Measurements from ENCODE around the gene USP4. TPM values are rescaled to one million over a fixed set of nuclear protein-coding genes. Genes with fewer than 3 reads are reported as not detected.

Gene USP4
- total RNA-seq, 2 experiments from 2014 or later = 94.3 to 95.2 TPM

- Mint-ChIP-seq H3K4me3 (no peak overlapping the region), H3K27ac (peak overlapping the region; percentile 15), H3K9me3 (no peaks in the 10 kb centered on the region), H3K36me3 (ENCODE audit: low read depth) (peaks cover 74% of the 10 kb centered on the region), H3K4me1 (ENCODE audit: low read depth) (no peaks in the 10 kb centered on the region), H3K27me3 (no peaks in the 10 kb centered on the region)
- H3K36me3 ChIP-seq (ENCODE audit: insufficient read depth, low read length) = peaks cover 77% of the 10 kb centered on the region
- ChIA-PET POLR2A (no interaction called here), CTCF (interaction anchor here (0.7 kb wide), 1 partner anchor 29 kb away, joined by 4 read pairs; the partner anchor contains the start of gene USP4)
- no peaks in the 10 kb centered on the region for H3K27me3 ChIP-seq (ENCODE audit: control insufficient read depth in 1 of 2, insufficient read depth in 2 of 2, low read length in 2 of 2)
- intact Hi-C loops (cut with DNase I, micrococcal nuclease) = no loop called here
- no peak for TF ChIP-seq CTCF (IDR thresholded peaks at IDR 0.05)
- ATAC-seq (ENCODE audit: poor library complexity) = no peak
- no peaks in the 10 kb centered on the region for H3K4me1 ChIP-seq (ENCODE audit: insufficient read depth, low read length)
- H3K27ac ChIP-seq (ENCODE audit: low read depth in 1 of 2, low read length in 2 of 2) = no peak overlapping the region
- no peak for DNase-seq
- no peak overlapping the region for H3K4me3 ChIP-seq (ENCODE audit: low read length)
- H3K9me3 ChIP-seq (ENCODE audit: control insufficient read depth in 1 of 2, insufficient read depth in 1 of 2, low read length in 2 of 2) = no peaks in the 10 kb centered on the region
These were observed 29.2 kb downstream of the USP4 start for GRCh38 chr3:49310677-49311076.

GRCh38 chr3:49305608-49306007 lies 34.2 kb downstream of the USP4 start:
- no peaks in the 10 kb centered on the region for H3K4me1 Mint-ChIP-seq (ENCODE audit: low read depth)
- ATAC-seq (ENCODE audit: poor library complexity) = no peak
- ChIA-PET POLR2A (no interaction called here), CTCF (interaction anchor here (1.0 kb wide), 1 partner anchor 389 kb away, joined by 3 read pairs; no protein-coding TSS in a partner anchor)
- H3K27ac ChIP-seq (ENCODE audit: low read depth in 1 of 2, low read length in 2 of 2) = no peak overlapping the region
- no peaks in the 10 kb centered on the region for H3K27me3 Mint-ChIP-seq
- no peak overlapping the region for H3K4me3 ChIP-seq (ENCODE audit: low read length)
- H3K27ac Mint-ChIP-seq = no peak overlapping the region
- no peak for DNase-seq
- H3K36me3 ChIP-seq (ENCODE audit: insufficient read depth, low read length) = peaks cover 82% of the 10 kb centered on the region
- H3K36me3 Mint-ChIP-seq (ENCODE audit: low read depth) = peaks cover 88% of the 10 kb centered on the region
- intact Hi-C loops (cut with DNase I, micrococcal nuclease) = no loop called here
- H3K9me3 ChIP-seq (ENCODE audit: control insufficient read depth in 1 of 2, insufficient read depth in 1 of 2, low read length in 2 of 2) = no peaks in the 10 kb centered on the region
- no peaks in the 10 kb centered on the region for H3K27me3 ChIP-seq (ENCODE audit: control insufficient read depth in 1 of 2, insufficient read depth in 2 of 2, low read length in 2 of 2)
- no peaks in the 10 kb centered on the region for H3K4me1 ChIP-seq (ENCODE audit: insufficient read depth, low read length)
- H3K4me3 Mint-ChIP-seq = no peak overlapping the region
- no peaks in the 10 kb centered on the region for H3K9me3 Mint-ChIP-seq
- TF ChIP-seq CTCF (IDR thresholded peaks at IDR 0.05) = no peak

- ChIA-PET POLR2A (no interaction called here), CTCF (no interaction called here)
- peak overlapping the region in 1 of 2 donors; percentile 2 for H3K27ac ChIP-seq (ENCODE audit: low read depth in 1 of 2, low read length in 2 of 2)
- DNase-seq = no peak
- Mint-ChIP-seq H3K27ac (no peak overlapping the region), H3K4me3 (no peak overlapping the region), H3K36me3 (ENCODE audit: low read depth) (peaks cover 86% of the 10 kb centered on the region), H3K9me3 (no peaks in the 10 kb centered on the region), H3K27me3 (no peaks in the 10 kb centered on the region), H3K4me1 (ENCODE audit: low read depth) (no peaks in the 10 kb centered on the region)
- H3K9me3 ChIP-seq (ENCODE audit: control insufficient read depth in 1 of 2, insufficient read depth in 1 of 2, low read length in 2 of 2) = no peaks in the 10 kb centered on the region
- intact Hi-C loops (cut with DNase I, micrococcal nuclease) = no loop called here
- H3K4me1 ChIP-seq (ENCODE audit: insufficient read depth, low read length) = no peaks in the 10 kb centered on the region
- no peak overlapping the region for H3K4me3 ChIP-seq (ENCODE audit: low read length)
- no peak for ATAC-seq (ENCODE audit: poor library complexity)
- H3K27me3 ChIP-seq (ENCODE audit: control insufficient read depth in 1 of 2, insufficient read depth in 2 of 2, low read length in 2 of 2) = no peaks in the 10 kb centered on the region
- no peak for TF ChIP-seq CTCF (IDR thresholded peaks at IDR 0.05)
- peaks cover 83% of the 10 kb centered on the region for H3K36me3 ChIP-seq (ENCODE audit: insufficient read depth, low read length)
These were observed 37.2 kb downstream of the USP4 start for GRCh38 chr3:49302613-49303012.

Data from CD4-positive, alpha-beta T cell (primary cell).